Mammary epithelial cell (primary cell): Measurements from ENCODE around the gene SGCA.

ENCODE experiments used
- EZH2 ChIP-seq: IDR thresholded peaks from 2 replicates; pipeline ENCODE4 v1.6.1; 2012; ENCODE audit warnings: low read length, inconsistent platforms, borderline replicate concordance
- TF ChIP-seq, protein P1 (sequence below), 2 donors: IDR thresholded peaks in 1 of 2; conservative IDR thresholded peaks in 1 of 2; 2 replicates each; pipeline ENCODE4 v1.5.1; 2011 to 2012; ENCODE audit warnings: inconsistent platforms in 2 of 2, low read length in 2 of 2, mild to moderate bottlenecking in 2 of 2, control low read depth in 1 of 2, low read depth in 1 of 2; ENCODE audit not compliant: insufficient read depth in 1 of 2; ENCODE audit errors: extremely low read depth in 1 of 2

DNA sequence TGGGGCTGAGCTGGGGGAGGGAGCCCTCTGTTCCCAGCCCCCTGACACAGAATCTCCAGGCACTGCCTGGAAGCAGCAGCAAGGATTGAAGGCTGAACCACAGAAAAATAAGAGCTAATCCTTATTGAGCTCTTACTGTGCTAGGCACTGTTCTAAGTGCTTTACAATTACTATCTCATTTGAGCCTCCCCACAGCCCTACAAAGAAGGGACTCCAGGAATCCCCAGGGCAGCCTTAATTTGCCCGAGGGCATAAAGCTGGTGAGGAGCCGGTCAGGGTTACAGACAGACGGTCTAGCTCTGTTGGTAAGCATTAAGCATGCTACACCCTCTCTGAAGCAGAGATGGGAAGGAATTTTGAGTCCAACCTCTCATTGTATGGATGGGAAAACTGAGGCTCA, 42.9 kb upstream of the SGCA start:
- TF ChIP-seq, protein P1, sequence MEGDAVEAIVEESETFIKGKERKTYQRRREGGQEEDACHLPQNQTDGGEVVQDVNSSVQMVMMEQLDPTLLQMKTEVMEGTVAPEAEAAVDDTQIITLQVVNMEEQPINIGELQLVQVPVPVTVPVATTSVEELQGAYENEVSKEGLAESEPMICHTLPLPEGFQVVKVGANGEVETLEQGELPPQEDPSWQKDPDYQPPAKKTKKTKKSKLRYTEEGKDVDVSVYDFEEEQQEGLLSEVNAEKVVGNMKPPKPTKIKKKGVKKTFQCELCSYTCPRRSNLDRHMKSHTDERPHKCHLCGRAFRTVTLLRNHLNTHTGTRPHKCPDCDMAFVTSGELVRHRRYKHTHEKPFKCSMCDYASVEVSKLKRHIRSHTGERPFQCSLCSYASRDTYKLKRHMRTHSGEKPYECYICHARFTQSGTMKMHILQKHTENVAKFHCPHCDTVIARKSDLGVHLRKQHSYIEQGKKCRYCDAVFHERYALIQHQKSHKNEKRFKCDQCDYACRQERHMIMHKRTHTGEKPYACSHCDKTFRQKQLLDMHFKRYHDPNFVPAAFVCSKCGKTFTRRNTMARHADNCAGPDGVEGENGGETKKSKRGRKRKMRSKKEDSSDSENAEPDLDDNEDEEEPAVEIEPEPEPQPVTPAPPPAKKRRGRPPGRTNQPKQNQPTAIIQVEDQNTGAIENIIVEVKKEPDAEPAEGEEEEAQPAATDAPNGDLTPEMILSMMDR (conservative IDR thresholded peaks at IDR 0.05 in 1 of 2, IDR thresholded peaks at IDR 0.05 in 1 of 2; ENCODE audit: extremely low read depth in 1 of 2, insufficient read depth in 1 of 2, low read depth in 1 of 2, low read length in 2 of 2): no peak
- no peak for TF ChIP-seq EZH2
